Suprapubic skin (tissue), 4 donors: ENCODE data around the gene SH3BP5. TPM values are rescaled to one million over a fixed set of nuclear protein-coding genes. Genes with fewer than 3 reads are reported as not detected.

Experiments
- DNase-seq, 2 donors: peaks; one replicate each; pipeline ENCODE4 v3.0.0-alpha.2; 2019; ENCODE audit warnings: low spot score in 2 of 2
- H3K27ac ChIP-seq: fragments of 200-600 bp; sonication (generic); one replicate; pipeline ENCODE4 v1.5.1; 2019
- H3K27me3 ChIP-seq: fragments of 200-600 bp; sonication (generic); one replicate; pipeline ENCODE4 v1.5.1; 2019
- H3K36me3 ChIP-seq: fragments of 200-600 bp; sonication (generic); one replicate; pipeline ENCODE4 v1.5.1; 2019
- H3K4me1 ChIP-seq: fragments of 200-600 bp; sonication (generic); one replicate; pipeline ENCODE4 v1.5.1; 2019
- H3K4me3 ChIP-seq: fragments of 200-600 bp; sonication (generic); one replicate; pipeline ENCODE4 v1.5.1; 2019; ENCODE audit warnings: mild to moderate bottlenecking
- H3K9me3 ChIP-seq: fragments of 200-600 bp; sonication (generic); one replicate; pipeline ENCODE4 v1.5.1; 2019
- EP300 ChIP-seq: sonication (generic); formaldehyde crosslinking; IDR thresholded peaks from one replicate; pipeline ENCODE4 v1.6.1; 2017; ENCODE audit warnings: antibody characterized with exemption
- POLR2A ChIP-seq, 2 donors: fragments of 450-650 bp; IDR thresholded peaks; one replicate each; pipeline ENCODE4 v1.6.1; 2017; ENCODE audit warnings: antibody characterized with exemption in 2 of 2, mild to moderate bottlenecking in 2 of 2, moderate library complexity in 2 of 2
- POLR2AphosphoS5 ChIP-seq, 3 donors: sonication (generic); formaldehyde crosslinking; IDR thresholded peaks; one replicate each; pipeline ENCODE4 v1.6.1; 2017; ENCODE audit warnings: antibody characterized with exemption in 3 of 3
- WGBS: methylation state at CpG from one replicate; pipeline ENCODE4 v1.1.5; 2018; 5-methylcytosine and 5-hydroxymethylcytosine counted together
- total RNA-seq, 4 donors: library from RNA; depleted of rRNA; stranded (reverse); fragments of >200 nt; gene quantifications; one replicate each; pipeline ENCODE4 v1.1.0, GENCODE V29; 2016
- TF ChIP-seq, protein P1 (sequence below), 2 donors: fragments of 200-600 bp in 1 of 2; fragments of 450-650 bp in 1 of 2; sonication (generic) in 1 of 2; IDR thresholded peaks; one replicate each; pipeline ENCODE4 v1.5.1; 2016 to 2019; ENCODE audit warnings: antibody characterized with exemption in 2 of 2, mild to moderate bottlenecking in 1 of 2, moderate library complexity in 1 of 2

The SH3BP5 gene
- total RNA-seq, 4 donors from 2014 or later = 11.2 to 27.0 (median 17.8) TPM

DNA sequence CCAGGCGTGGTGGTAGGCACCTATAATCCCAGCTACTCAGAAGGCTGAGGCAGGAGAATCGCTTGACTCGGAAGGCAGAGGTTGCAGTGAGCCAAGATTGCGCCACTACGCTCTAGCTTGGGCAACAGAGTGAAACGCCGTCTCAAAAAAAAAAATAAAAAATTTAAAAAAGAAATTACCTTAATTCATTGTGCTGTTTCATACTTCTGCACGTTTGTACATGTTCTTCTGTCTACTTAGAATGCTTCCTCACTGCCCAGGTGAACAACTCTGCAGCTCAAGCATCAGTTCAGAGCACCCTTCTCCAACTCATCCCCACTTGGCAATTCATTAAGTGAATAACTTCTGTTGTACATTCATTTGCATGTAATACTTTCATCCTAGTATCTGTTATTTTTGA, 112.3 kb downstream of the SH3BP5 start:
- 63% methylated on average over 8 of the region's 8 CpGs for WGBS
- peaks cover 78% of the 10 kb centered on the region for H3K36me3 ChIP-seq

GRCh38 chr3:15218689-15219088, 113.7 kb downstream of the SH3BP5 start:
- TF ChIP-seq POLR2AphosphoS5 (IDR thresholded peaks at IDR 0.05) (no peak), EP300 (no peak), POLR2A (IDR thresholded peaks at IDR 0.05) (no peak)
- TF ChIP-seq, protein P1, sequence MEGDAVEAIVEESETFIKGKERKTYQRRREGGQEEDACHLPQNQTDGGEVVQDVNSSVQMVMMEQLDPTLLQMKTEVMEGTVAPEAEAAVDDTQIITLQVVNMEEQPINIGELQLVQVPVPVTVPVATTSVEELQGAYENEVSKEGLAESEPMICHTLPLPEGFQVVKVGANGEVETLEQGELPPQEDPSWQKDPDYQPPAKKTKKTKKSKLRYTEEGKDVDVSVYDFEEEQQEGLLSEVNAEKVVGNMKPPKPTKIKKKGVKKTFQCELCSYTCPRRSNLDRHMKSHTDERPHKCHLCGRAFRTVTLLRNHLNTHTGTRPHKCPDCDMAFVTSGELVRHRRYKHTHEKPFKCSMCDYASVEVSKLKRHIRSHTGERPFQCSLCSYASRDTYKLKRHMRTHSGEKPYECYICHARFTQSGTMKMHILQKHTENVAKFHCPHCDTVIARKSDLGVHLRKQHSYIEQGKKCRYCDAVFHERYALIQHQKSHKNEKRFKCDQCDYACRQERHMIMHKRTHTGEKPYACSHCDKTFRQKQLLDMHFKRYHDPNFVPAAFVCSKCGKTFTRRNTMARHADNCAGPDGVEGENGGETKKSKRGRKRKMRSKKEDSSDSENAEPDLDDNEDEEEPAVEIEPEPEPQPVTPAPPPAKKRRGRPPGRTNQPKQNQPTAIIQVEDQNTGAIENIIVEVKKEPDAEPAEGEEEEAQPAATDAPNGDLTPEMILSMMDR (IDR thresholded peaks at IDR 0.05) = no peak
- H3K36me3 ChIP-seq = peaks cover 79% of the 10 kb centered on the region
- H3K4me1 ChIP-seq = no peaks in the 10 kb centered on the region
- no peak for DNase-seq
- no peak overlapping the region for H3K27ac ChIP-seq
- no peaks in the 10 kb centered on the region for H3K27me3 ChIP-seq
- no peaks in the 10 kb centered on the region for H3K9me3 ChIP-seq
- H3K4me3 ChIP-seq = no peak overlapping the region

More for the DNA sequence above, 112.3 kb downstream of the SH3BP5 start:
- DNase-seq = no peak
- TF ChIP-seq POLR2AphosphoS5 (IDR thresholded peaks at IDR 0.05) (no peak), POLR2A (IDR thresholded peaks at IDR 0.05) (no peak), EP300 (no peak)
- TF ChIP-seq, protein P1 (IDR thresholded peaks at IDR 0.05) = no peak
- Histone ChIP-seq H3K27ac (no peak overlapping the region), H3K27me3 (no peaks in the 10 kb centered on the region), H3K9me3 (no peaks in the 10 kb centered on the region), H3K4me3 (no peak overlapping the region), H3K4me1 (no peaks in the 10 kb centered on the region)

GRCh38 chr3:15217841-15218267, 114.5 kb downstream of the SH3BP5 start:
- Histone ChIP-seq H3K4me3 (no peak overlapping the region), H3K27me3 (no peaks in the 10 kb centered on the region), H3K36me3 (peaks cover 77% of the 10 kb centered on the region), H3K27ac (no peak overlapping the region), H3K9me3 (no peaks in the 10 kb centered on the region), H3K4me1 (no peaks in the 10 kb centered on the region)
- no peak for DNase-seq
- WGBS = 87% methylated on average over 2 of the region's 2 CpGs
- TF ChIP-seq EP300 (no peak), POLR2A (IDR thresholded peaks at IDR 0.05) (no peak), POLR2AphosphoS5 (IDR thresholded peaks at IDR 0.05) (no peak)
- TF ChIP-seq, protein P1 (IDR thresholded peaks at IDR 0.05) = no peak

DNA sequence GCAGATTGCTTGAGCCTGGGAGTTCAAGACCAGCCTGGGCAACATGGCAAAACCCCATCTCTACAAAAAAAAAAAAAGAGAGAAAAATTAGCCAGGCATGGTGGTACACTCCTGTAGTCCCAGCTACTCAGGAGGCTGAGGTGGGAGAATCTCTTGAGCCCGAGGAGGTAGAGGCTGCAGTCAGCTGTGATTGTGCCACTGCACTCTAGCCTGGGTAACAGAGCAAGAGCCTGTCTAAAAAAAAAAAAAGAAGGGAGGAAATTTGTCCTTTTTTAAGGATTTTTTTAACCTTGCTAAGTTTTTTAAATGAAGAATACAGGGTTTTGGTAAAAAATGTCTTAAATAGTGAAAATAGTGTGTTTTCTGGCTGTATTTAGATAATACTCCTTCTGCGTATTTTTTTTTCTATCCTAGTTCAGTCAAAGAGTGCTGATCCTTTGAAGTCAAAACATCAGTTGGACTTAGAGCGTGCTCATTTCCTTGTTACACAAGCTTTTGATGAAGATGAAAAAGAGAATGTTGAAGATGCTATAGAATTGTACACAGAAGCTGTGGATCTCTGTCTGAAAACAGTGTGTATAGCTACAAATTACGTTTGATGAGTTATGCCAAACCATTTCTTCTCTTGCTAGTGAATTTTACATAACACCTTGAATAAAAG, 115.2 kb downstream of the SH3BP5 start:
- no peaks in the 10 kb centered on the region for H3K27me3 ChIP-seq
- peaks cover 73% of the 10 kb centered on the region for H3K36me3 ChIP-seq
- TF ChIP-seq POLR2AphosphoS5 (IDR thresholded peaks at IDR 0.05) = no peak
- TF ChIP-seq, protein P1 (IDR thresholded peaks at IDR 0.05) = no peak
- TF ChIP-seq POLR2A (IDR thresholded peaks at IDR 0.05) = no peak
- no peak for TF ChIP-seq EP300
- 94% methylated on average over 4 of the region's 4 CpGs for WGBS
- no peaks in the 10 kb centered on the region for H3K4me1 ChIP-seq
- DNase-seq = no peak
- H3K4me3 ChIP-seq = no peak overlapping the region
- no peaks in the 10 kb centered on the region for H3K9me3 ChIP-seq
- H3K27ac ChIP-seq = no peak overlapping the region

- TF ChIP-seq EP300 = no peak
- TF ChIP-seq, protein P1 (IDR thresholded peaks at IDR 0.05) = no peak
- H3K4me3 ChIP-seq = no peak overlapping the region
- H3K36me3 ChIP-seq = peaks cover 67% of the 10 kb centered on the region
- no peak overlapping the region for H3K27ac ChIP-seq
- H3K27me3 ChIP-seq = no peaks in the 10 kb centered on the region
- no peaks in the 10 kb centered on the region for H3K9me3 ChIP-seq
- no peaks in the 10 kb centered on the region for H3K4me1 ChIP-seq
- DNase-seq = no peak
- 88% methylated on average over 1 of the region's 1 CpG for WGBS
Measured at GRCh38 chr3:15216501-15216900, 115.9 kb downstream of the SH3BP5 start.
